SK-N-SH (cell line): Measurements from ENCODE around the gene PRSS23. TPM values are rescaled to one million over a fixed set of nuclear protein-coding genes. Genes with fewer than 3 reads are reported as not detected.

ENCODE experiments used
- CTCF ChIA-PET: fragments of 300-600, 350-600 bp; formaldehyde crosslinking; extraction: SDS; loops from one replicate; lab custom pipeline; 2021; lab: Yijun Ruan, JAX
- POLR2A ChIA-PET: fragments of 350-600 bp; sonication (Branson Sonifier 250); formaldehyde crosslinking; extraction: SDS; loops from one replicate; lab custom pipeline; 2020; ENCODE audit warnings: antibody characterized with exemption, inconsistent platforms; lab: Yijun Ruan, JAX
- DNase-seq: peaks from one replicate; pipeline ENCODE4 v3.0.0; 2012
- H2AFZ ChIP-seq: fragments of 200-600 bp; sonication (generic); 2 replicates; pipeline ENCODE4 v1.8.1; 2016; ENCODE audit warnings: antibody characterized with exemption, mild to moderate bottlenecking, low read depth
- H3F3A ChIP-seq: fragments of 200-600 bp; sonication (generic); replicated peaks from 2 replicates; pipeline ENCODE3; 2016; ENCODE audit warnings: antibody characterized with exemption, mild to moderate bottlenecking; ENCODE audit not compliant: insufficient read depth
- H3K27ac ChIP-seq, 2 experiments: fragments of 200-500 bp in 1 of 2; fragments of 200-600 bp in 1 of 2; sonication (Bioruptor generic) in 1 of 2; sonication (generic), shearing (Covaris generic) in 1 of 2; 2 replicates each; pipeline versions ENCODE4 v1.5.1 to v1.6.1; 2014 to 2016; ENCODE audit warnings: low read depth in 2 of 2, inconsistent platforms in 1 of 2, low read length in 1 of 2, mild to moderate bottlenecking in 1 of 2, mixed read lengths in 1 of 2
- H3K27me3 ChIP-seq: fragments of 200-600 bp; sonication (generic), shearing (Covaris generic); 2 replicates; pipeline ENCODE4 v1.6.1; 2016; ENCODE audit warnings: mixed run types; ENCODE audit not compliant: insufficient read depth
- H3K36me3 ChIP-seq, 2 experiments: fragments of 200-500 bp in 1 of 2; fragments of 200-600 bp in 1 of 2; sonication (Bioruptor generic) in 1 of 2; sonication (generic) in 1 of 2; replicated peaks in 1 of 2; 2 replicates each; pipeline versions ENCODE3 to v1.5.1; 2014 to 2016; ENCODE audit warnings: low read length in 1 of 2, mild to moderate bottlenecking in 1 of 2; ENCODE audit not compliant: insufficient read depth in 2 of 2, control insufficient read depth in 1 of 2
- H3K4me1 ChIP-seq, 2 experiments: fragments of 200-500 bp in 1 of 2; fragments of 200-600 bp in 1 of 2; sonication (Bioruptor generic) in 1 of 2; sonication (generic), shearing (Covaris generic) in 1 of 2; 2 replicates each; pipeline versions ENCODE4 v1.5.1 to v1.6.1; 2014 to 2016; ENCODE audit warnings: low read depth in 1 of 2, low read length in 1 of 2, mixed run types in 1 of 2; ENCODE audit not compliant: insufficient read depth in 2 of 2, control insufficient read depth in 1 of 2
- H3K4me2 ChIP-seq: fragments of 200-600 bp; sonication (generic), shearing (Covaris generic); 2 replicates; pipeline ENCODE4 v1.6.1; 2017; ENCODE audit warnings: mixed run types
- H3K4me3 ChIP-seq, 2 experiments: fragments of 200-500 bp in 1 of 2; fragments of 200-600 bp in 1 of 2; sonication (Bioruptor generic) in 1 of 2; sonication (generic), shearing (Covaris generic) in 1 of 2; 2 replicates each; pipeline versions ENCODE4 v1.5.1 to v1.8.1; 2014 to 2016; ENCODE audit warnings: low read depth in 2 of 2, inconsistent platforms in 1 of 2, low read length in 1 of 2, mild to moderate bottlenecking in 1 of 2, mixed read lengths in 1 of 2, moderate library complexity in 1 of 2
- H3K79me2 ChIP-seq: fragments of 200-600 bp; sonication (generic); 2 replicates; pipeline ENCODE4 v1.8.1; 2017; ENCODE audit warnings: mild to moderate bottlenecking; ENCODE audit not compliant: insufficient read depth
- H3K9ac ChIP-seq: fragments of 200-600 bp; sonication (generic); 2 replicates; pipeline ENCODE4 v1.6.1; 2017; ENCODE audit warnings: mixed run types
- H3K9me2 ChIP-seq: fragments of 200-600 bp; sonication (generic); 2 replicates; pipeline ENCODE4 v1.6.1; 2017; ENCODE audit warnings: mixed run types
- H3K9me3 ChIP-seq: fragments of 200-600 bp; sonication (generic); 2 replicates; pipeline ENCODE4 v1.6.1; 2017; ENCODE audit warnings: mixed run types, mild to moderate bottlenecking, moderate library complexity
- H4K20me1 ChIP-seq: fragments of 200-600 bp; sonication (generic); 2 replicates; pipeline ENCODE4 v1.6.1; 2017; ENCODE audit warnings: mild to moderate bottlenecking, mixed run types; ENCODE audit not compliant: insufficient read depth
- JUND ChIP-seq: IDR thresholded peaks from 2 replicates; pipeline ENCODE4 v1.4.0; 2012
- MXI1 ChIP-seq: IDR thresholded peaks from 2 replicates; pipeline ENCODE4 v1.6.1; 2012; ENCODE audit warnings: mild to moderate bottlenecking, low read depth, low read length, improper control_type of control experiment
- NRF1 ChIP-seq: IDR thresholded peaks from 2 replicates; pipeline ENCODE4 v1.6.1; 2012; ENCODE audit warnings: low read depth, mild to moderate bottlenecking, low read length
- POLR2AphosphoS5 ChIP-seq: IDR thresholded peaks from 2 replicates; pipeline ENCODE4 v1.6.1; 2012; ENCODE audit warnings: low read depth, low read length
- SIN3A ChIP-seq: IDR thresholded peaks from 2 replicates; pipeline ENCODE4 v1.6.1; 2012; ENCODE audit warnings: low read depth, mild to moderate bottlenecking, low read length, moderate library complexity, borderline replicate concordance
- TAF1 ChIP-seq: IDR thresholded peaks from 2 replicates; pipeline ENCODE4 v1.6.1; 2012; ENCODE audit warnings: low read depth, mild to moderate bottlenecking, low read length, moderate library complexity, borderline replicate concordance
- WGBS: methylation state at CpG from one replicate; pipeline ENCODE4 v1.1.6; 2017; ENCODE audit warnings: low lambda C conversion rate; 5-methylcytosine and 5-hydroxymethylcytosine counted together
- polyA plus RNA-seq, 3 experiments: library from polyadenylated mRNA; depleted of rRNA; stranded (reverse); fragments of >200 nt; gene quantifications; 2 replicates each; pipeline ENCODE4 v1.2.3, GENCODE V29; 2012
- TF ChIP-seq, protein P1 (sequence below): IDR thresholded peaks from 2 replicates; pipeline ENCODE4 v1.4.0; 2012; ENCODE audit warnings: low read depth, borderline replicate concordance
- TF ChIP-seq, protein P2 (sequence below): fragments of 150-350 bp; IDR thresholded peaks from 2 replicates; pipeline ENCODE4 v1.6.1; 2016; ENCODE audit warnings: mild to moderate bottlenecking, low read depth, low read length
- TF ChIP-seq, protein P3 (sequence below): IDR thresholded peaks from 2 replicates; pipeline ENCODE4 v1.6.1; 2012; ENCODE audit warnings: mild to moderate bottlenecking, low read depth, low read length, moderate library complexity

The PRSS23 gene, protein sequence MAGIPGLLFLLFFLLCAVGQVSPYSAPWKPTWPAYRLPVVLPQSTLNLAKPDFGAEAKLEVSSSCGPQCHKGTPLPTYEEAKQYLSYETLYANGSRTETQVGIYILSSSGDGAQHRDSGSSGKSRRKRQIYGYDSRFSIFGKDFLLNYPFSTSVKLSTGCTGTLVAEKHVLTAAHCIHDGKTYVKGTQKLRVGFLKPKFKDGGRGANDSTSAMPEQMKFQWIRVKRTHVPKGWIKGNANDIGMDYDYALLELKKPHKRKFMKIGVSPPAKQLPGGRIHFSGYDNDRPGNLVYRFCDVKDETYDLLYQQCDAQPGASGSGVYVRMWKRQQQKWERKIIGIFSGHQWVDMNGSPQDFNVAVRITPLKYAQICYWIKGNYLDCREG
- polyA plus RNA-seq (2012; rRNA removed), result 326 and 429 TPM in 2 replicates
- polyA plus RNA-seq (2012; cell fraction: cytosol; rRNA removed), result 346 and 361 TPM in 2 replicates
- 89.2 and 204 TPM in 2 replicates for polyA plus RNA-seq (2012; cell fraction: nucleus; rRNA removed)

DNA sequence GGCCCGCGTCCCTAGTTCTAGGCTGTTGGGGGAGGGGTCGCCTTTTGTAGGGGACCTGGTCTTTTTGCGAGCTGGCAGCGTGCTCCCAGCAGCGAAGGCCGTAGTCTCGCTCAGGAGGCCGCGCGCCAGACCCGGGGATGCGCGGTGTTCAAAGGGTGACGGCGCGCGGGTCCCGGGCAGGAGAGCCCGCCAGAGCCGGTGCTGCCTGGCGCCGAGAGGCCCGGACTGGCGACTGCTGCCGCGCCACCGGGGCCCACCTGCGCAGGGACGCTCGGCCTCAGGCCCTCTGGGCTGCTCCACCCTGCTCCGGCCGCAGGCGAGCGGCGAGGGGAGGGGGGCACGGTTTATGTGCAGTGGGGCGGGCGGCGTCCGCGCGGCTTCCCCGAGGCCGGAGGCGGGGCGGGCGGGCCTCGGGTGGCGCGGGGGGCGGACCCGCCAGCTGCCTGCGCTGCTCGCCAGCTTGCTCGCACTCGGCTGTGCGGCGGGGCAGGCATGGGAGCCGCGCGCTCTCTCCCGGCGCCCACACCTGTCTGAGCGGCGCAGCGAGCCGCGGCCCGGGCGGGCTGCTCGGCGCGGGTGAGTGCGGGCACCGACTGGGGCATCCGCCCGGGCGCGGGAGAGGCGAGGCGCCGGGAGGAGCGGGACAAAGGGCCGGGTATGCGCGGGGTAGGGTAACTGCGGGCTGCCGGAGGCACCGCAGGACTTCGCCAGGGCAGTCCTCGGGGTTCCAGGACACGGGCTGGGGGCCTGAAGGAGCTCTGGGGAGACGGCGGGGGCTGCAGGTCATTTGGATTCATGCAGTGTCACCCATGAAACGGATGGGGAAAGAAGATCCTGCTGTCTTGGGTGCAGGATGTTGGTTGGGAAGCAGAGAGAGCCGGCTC is at the start of gene PRSS23:
Gene PRSS23 (plus strand): TSS at position 467 of the 884 bp plus-strand sequence. CDS start 7,102 bp downstream, outside the sequence.
- Histone ChIP-seq H3K9ac (peak within 1 kb of the TSS; percentile 99), H2AFZ (no peak within 1 kb of the TSS), H3K79me2 (peaks cover 60% of the 10 kb centered on the region), H3K4me1 (peaks cover 6 to 23% of the 10 kb centered on the region in 2 experiments), H3K4me3 (peak within 1 kb of the TSS; percentile 73 to 84), H3K27ac (peak within 1 kb of the TSS; percentile 60 to 93), H4K20me1 (peaks cover 21% of the 10 kb centered on the region), H3K27me3 (no peaks in the 10 kb centered on the region), H3K4me2 (peak within 1 kb of the TSS; percentile 81), H3F3A (peaks cover 54% of the 10 kb centered on the region), H3K9me2 (no peaks in the 10 kb centered on the region), H3K9me3 (no peaks in the 10 kb centered on the region), H3K36me3 (peaks cover 14 to 26% of the 10 kb centered on the region in 2 experiments)
- TF ChIP-seq NRF1 (peak; percentile 16; the same call in 1 of the 2 replicates), TAF1 (peak; percentile 92), POLR2AphosphoS5 (peak; percentile 71), SIN3A (0 out of 2 replicates have a peak, but pooled peaks have one; percentile 28), MXI1 (0 out of 2 replicates have a peak, but pooled peaks have one; percentile 20), JUND (no peak)
- TF ChIP-seq, protein P1, sequence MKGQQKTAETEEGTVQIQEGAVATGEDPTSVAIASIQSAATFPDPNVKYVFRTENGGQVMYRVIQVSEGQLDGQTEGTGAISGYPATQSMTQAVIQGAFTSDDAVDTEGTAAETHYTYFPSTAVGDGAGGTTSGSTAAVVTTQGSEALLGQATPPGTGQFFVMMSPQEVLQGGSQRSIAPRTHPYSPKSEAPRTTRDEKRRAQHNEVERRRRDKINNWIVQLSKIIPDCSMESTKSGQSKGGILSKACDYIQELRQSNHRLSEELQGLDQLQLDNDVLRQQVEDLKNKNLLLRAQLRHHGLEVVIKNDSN, result no peak
- TF ChIP-seq, protein P2, sequence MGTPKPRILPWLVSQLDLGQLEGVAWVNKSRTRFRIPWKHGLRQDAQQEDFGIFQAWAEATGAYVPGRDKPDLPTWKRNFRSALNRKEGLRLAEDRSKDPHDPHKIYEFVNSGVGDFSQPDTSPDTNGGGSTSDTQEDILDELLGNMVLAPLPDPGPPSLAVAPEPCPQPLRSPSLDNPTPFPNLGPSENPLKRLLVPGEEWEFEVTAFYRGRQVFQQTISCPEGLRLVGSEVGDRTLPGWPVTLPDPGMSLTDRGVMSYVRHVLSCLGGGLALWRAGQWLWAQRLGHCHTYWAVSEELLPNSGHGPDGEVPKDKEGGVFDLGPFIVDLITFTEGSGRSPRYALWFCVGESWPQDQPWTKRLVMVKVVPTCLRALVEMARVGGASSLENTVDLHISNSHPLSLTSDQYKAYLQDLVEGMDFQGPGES, result no peak
- TF ChIP-seq, protein P3, sequence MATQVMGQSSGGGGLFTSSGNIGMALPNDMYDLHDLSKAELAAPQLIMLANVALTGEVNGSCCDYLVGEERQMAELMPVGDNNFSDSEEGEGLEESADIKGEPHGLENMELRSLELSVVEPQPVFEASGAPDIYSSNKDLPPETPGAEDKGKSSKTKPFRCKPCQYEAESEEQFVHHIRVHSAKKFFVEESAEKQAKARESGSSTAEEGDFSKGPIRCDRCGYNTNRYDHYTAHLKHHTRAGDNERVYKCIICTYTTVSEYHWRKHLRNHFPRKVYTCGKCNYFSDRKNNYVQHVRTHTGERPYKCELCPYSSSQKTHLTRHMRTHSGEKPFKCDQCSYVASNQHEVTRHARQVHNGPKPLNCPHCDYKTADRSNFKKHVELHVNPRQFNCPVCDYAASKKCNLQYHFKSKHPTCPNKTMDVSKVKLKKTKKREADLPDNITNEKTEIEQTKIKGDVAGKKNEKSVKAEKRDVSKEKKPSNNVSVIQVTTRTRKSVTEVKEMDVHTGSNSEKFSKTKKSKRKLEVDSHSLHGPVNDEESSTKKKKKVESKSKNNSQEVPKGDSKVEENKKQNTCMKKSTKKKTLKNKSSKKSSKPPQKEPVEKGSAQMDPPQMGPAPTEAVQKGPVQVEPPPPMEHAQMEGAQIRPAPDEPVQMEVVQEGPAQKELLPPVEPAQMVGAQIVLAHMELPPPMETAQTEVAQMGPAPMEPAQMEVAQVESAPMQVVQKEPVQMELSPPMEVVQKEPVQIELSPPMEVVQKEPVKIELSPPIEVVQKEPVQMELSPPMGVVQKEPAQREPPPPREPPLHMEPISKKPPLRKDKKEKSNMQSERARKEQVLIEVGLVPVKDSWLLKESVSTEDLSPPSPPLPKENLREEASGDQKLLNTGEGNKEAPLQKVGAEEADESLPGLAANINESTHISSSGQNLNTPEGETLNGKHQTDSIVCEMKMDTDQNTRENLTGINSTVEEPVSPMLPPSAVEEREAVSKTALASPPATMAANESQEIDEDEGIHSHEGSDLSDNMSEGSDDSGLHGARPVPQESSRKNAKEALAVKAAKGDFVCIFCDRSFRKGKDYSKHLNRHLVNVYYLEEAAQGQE, result peak; percentile 4; the same call in 1 of the 2 replicates
- WGBS, result 2% methylated on average over 24 of the region's 97 CpGs
- ChIA-PET CTCF (interaction anchor here (1.0 to 2.0 kb wide), 5 partner anchors 8 to 343 kb away, joined by 3 to 10 read pairs (median 4); no protein-coding TSS in a partner anchor), POLR2A (interaction anchor here (1.3 kb wide), 1 partner anchor 128 kb away, joined by 5 read pairs; the partner anchor contains the start of gene ME3)
- peak; percentile 88 for DNase-seq
